Measurements from ENCODE around the gene ATP10D. TPM values are rescaled to one million over a fixed set of nuclear protein-coding genes. Genes with fewer than 3 reads are reported as not detected.

The ATP10D gene
- total RNA-seq, 1 experiment from 2014 or later, result 27.4 TPM

DNA sequence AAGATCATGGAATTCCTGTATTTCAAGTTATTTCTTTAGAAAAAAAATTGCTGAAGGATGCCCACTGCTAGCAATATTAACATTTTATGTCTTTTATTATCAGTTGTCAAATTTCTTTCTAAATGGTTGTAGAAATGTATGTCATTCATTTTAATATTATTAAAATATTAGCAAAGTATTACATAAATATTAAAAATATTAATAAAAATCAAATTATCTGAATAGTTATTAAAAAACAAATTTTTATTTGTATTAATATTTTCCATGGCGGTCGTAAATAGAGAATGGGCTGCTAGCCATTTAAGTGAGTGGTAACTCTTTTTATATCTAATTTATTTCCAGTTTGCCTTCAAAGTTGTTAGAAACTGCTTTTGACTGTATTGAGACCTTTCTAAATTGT, 72.2 kb downstream of the ATP10D start:
- H3K9ac ChIP-seq (ENCODE audit: low read length), result no peak overlapping the region
- no peak overlapping the region for H3K27ac ChIP-seq (ENCODE audit: low read length)
- no peaks in the 10 kb centered on the region for H3K9me2 ChIP-seq (replicated peaks; ENCODE audit: insufficient read depth, low read length)
- no peaks in the 10 kb centered on the region for H3K4me1 ChIP-seq (ENCODE audit: low read length)
- no peak overlapping the region for H3K4me3 ChIP-seq (ENCODE audit: low read length)
- no peaks in the 10 kb centered on the region for H4K20me1 ChIP-seq (ENCODE audit: insufficient read depth, low read depth, low read length)
- H3K4me2 ChIP-seq (ENCODE audit: low read depth, low read length, poor library complexity, severe bottlenecking), result no peak overlapping the region
- H3K79me2 ChIP-seq (ENCODE audit: low read length), result no peaks in the 10 kb centered on the region
- H3K9me3 ChIP-seq (ENCODE audit: low read length), result no peaks in the 10 kb centered on the region
- DNase-seq, result no peak
- H3K36me3 ChIP-seq (ENCODE audit: insufficient read depth, low read length), result peaks cover 6% of the 10 kb centered on the region; the same call in 1 of the 2 replicates
- no peaks in the 10 kb centered on the region for H3K27me3 ChIP-seq (ENCODE audit: low read length)
- H2AFZ ChIP-seq (ENCODE audit: low read length), result no peak overlapping the region

DNA sequence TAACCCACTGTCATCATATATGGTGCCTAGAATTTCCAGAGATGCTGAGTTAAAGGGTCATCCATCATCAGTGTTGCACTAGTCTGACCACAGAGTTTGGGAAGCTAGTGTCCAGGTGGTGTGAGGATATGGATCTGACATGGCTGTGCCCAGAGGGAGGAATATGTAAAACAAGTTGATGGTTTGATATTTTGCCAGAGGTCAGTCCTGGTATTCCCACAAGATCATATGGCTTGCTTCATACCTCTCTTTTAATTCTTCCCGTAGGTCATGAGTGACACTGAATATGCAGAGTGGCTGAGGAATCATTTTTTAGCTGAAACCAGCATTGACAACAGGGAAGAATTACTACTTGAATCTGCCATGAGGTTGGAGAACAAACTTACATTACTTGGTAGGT, 75.6 kb downstream of the ATP10D start:
- Histone ChIP-seq H3K4me3 (ENCODE audit: low read length) (no peak overlapping the region), H2AFZ (ENCODE audit: low read length) (no peak overlapping the region), H3K4me2 (ENCODE audit: low read depth, low read length, poor library complexity, severe bottlenecking) (no peak overlapping the region), H4K20me1 (ENCODE audit: insufficient read depth, low read depth, low read length) (no peaks in the 10 kb centered on the region), H3K9me2 (replicated peaks; ENCODE audit: insufficient read depth, low read length) (no peaks in the 10 kb centered on the region), H3K9me3 (ENCODE audit: low read length) (no peaks in the 10 kb centered on the region), H3K27me3 (ENCODE audit: low read length) (no peaks in the 10 kb centered on the region), H3K36me3 (ENCODE audit: insufficient read depth, low read length) (peaks cover 6% of the 10 kb centered on the region; the same call in 1 of the 2 replicates), H3K4me1 (ENCODE audit: low read length) (no peaks in the 10 kb centered on the region), H3K9ac (ENCODE audit: low read length) (no peak overlapping the region), H3K27ac (ENCODE audit: low read length) (no peak overlapping the region), H3K79me2 (ENCODE audit: low read length) (no peaks in the 10 kb centered on the region)
- no peak for DNase-seq

GRCh38 chr4:47561331-47561730, 76.3 kb downstream of the ATP10D start:
- Histone ChIP-seq H4K20me1 (ENCODE audit: insufficient read depth, low read depth, low read length) (no peaks in the 10 kb centered on the region), H3K27ac (ENCODE audit: low read length) (no peak overlapping the region), H3K9me2 (replicated peaks; ENCODE audit: insufficient read depth, low read length) (no peaks in the 10 kb centered on the region), H3K4me1 (ENCODE audit: low read length) (no peaks in the 10 kb centered on the region), H3K9me3 (ENCODE audit: low read length) (no peaks in the 10 kb centered on the region), H3K27me3 (ENCODE audit: low read length) (no peaks in the 10 kb centered on the region), H3K36me3 (ENCODE audit: insufficient read depth, low read length) (peaks cover 9% of the 10 kb centered on the region; the same call in 1 of the 2 replicates), H3K4me2 (ENCODE audit: low read depth, low read length, poor library complexity, severe bottlenecking) (no peak overlapping the region), H3K4me3 (ENCODE audit: low read length) (no peak overlapping the region), H3K9ac (ENCODE audit: low read length) (no peak overlapping the region), H2AFZ (ENCODE audit: low read length) (no peak overlapping the region), H3K79me2 (ENCODE audit: low read length) (no peaks in the 10 kb centered on the region)
- no peak for DNase-seq

DNA sequence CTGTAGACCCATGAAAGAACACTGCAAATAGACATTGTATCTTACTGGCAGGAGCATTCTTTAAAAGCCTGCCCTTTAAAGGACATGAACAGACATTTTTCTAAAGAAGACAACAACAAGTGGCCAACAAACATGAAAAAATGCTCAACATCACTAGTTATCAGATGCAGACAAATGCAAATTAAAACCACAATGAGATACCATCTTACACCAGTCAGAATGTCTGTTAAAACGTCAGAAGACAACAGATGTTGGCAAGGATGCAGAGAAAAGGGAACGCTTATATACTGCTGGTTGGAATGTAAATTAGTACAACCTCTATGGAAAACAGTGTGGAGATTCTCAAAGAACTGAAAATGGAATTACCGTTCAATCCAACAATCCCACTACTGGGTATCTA, 77.2 kb downstream of the ATP10D start:
- Histone ChIP-seq H2AFZ (ENCODE audit: low read length) (no peak overlapping the region), H3K27ac (ENCODE audit: low read length) (no peak overlapping the region), H3K4me3 (ENCODE audit: low read length) (no peak overlapping the region), H3K9me2 (replicated peaks; ENCODE audit: insufficient read depth, low read length) (no peaks in the 10 kb centered on the region), H3K4me1 (ENCODE audit: low read length) (no peaks in the 10 kb centered on the region), H3K36me3 (ENCODE audit: insufficient read depth, low read length) (peaks cover 12% of the 10 kb centered on the region; the same call in 1 of the 2 replicates), H3K9ac (ENCODE audit: low read length) (no peak overlapping the region), H3K79me2 (ENCODE audit: low read length) (no peaks in the 10 kb centered on the region), H4K20me1 (ENCODE audit: insufficient read depth, low read depth, low read length) (no peaks in the 10 kb centered on the region), H3K27me3 (ENCODE audit: low read length) (no peaks in the 10 kb centered on the region), H3K9me3 (ENCODE audit: low read length) (no peaks in the 10 kb centered on the region), H3K4me2 (ENCODE audit: low read depth, low read length, poor library complexity, severe bottlenecking) (no peak overlapping the region)
- DNase-seq, result no peak

GRCh38 chr4:47566566-47566965, 81.5 kb downstream of the ATP10D start:
- Histone ChIP-seq H3K4me2 (ENCODE audit: low read depth, low read length, poor library complexity, severe bottlenecking) (no peak overlapping the region), H2AFZ (ENCODE audit: low read length) (no peak overlapping the region), H3K4me1 (ENCODE audit: low read length) (no peaks in the 10 kb centered on the region), H3K36me3 (ENCODE audit: insufficient read depth, low read length) (peaks cover 10% of the 10 kb centered on the region; the same call in 1 of the 2 replicates), H3K79me2 (ENCODE audit: low read length) (no peaks in the 10 kb centered on the region), H3K27me3 (ENCODE audit: low read length) (no peaks in the 10 kb centered on the region), H3K9me3 (ENCODE audit: low read length) (no peaks in the 10 kb centered on the region), H3K27ac (ENCODE audit: low read length) (no peak overlapping the region), H4K20me1 (ENCODE audit: insufficient read depth, low read depth, low read length) (no peaks in the 10 kb centered on the region), H3K9me2 (replicated peaks; ENCODE audit: insufficient read depth, low read length) (no peaks in the 10 kb centered on the region), H3K9ac (ENCODE audit: low read length) (no peak overlapping the region), H3K4me3 (ENCODE audit: low read length) (no peak overlapping the region)
- no peak for DNase-seq

- DNase-seq, result no peak
- H3K4me2 ChIP-seq (ENCODE audit: low read depth, low read length, poor library complexity, severe bottlenecking), result no peak overlapping the region
- H3K4me1 ChIP-seq (ENCODE audit: low read length), result no peaks in the 10 kb centered on the region
- H3K4me3 ChIP-seq (ENCODE audit: low read length), result no peak overlapping the region
- H3K27me3 ChIP-seq (ENCODE audit: low read length), result no peaks in the 10 kb centered on the region
- H3K79me2 ChIP-seq (ENCODE audit: low read length), result no peaks in the 10 kb centered on the region
- H4K20me1 ChIP-seq (ENCODE audit: insufficient read depth, low read depth, low read length), result no peaks in the 10 kb centered on the region
- no peak overlapping the region for H3K9ac ChIP-seq (ENCODE audit: low read length)
- H3K9me3 ChIP-seq (ENCODE audit: low read length), result no peaks in the 10 kb centered on the region
- H2AFZ ChIP-seq (ENCODE audit: low read length), result no peak overlapping the region
- H3K9me2 ChIP-seq (replicated peaks; ENCODE audit: insufficient read depth, low read length), result no peaks in the 10 kb centered on the region
- H3K27ac ChIP-seq (ENCODE audit: low read length), result no peak overlapping the region
- H3K36me3 ChIP-seq (ENCODE audit: insufficient read depth, low read length), result peaks cover 10% of the 10 kb centered on the region; the same call in 1 of the 2 replicates
These were observed 81.9 kb downstream of the ATP10D start for GRCh38 chr4:47566969-47567368.

DNA sequence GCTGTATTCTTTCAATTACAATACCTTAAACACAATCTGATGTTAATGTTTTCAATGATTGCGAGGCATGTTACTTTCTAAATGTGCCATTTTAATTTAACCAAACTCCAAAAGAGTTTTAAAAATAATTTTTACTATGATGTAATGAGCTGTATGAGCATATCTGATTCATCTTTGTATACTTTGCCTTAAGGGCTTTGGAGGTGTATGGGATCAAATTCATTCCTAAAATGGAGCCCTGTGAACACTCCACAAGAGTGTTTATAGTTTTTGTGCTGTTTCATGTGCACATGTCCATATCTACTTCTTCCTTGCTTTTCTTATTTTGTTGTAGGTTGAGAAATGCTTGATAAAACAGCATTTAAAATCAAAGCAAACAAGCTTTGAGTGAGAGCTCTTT, 82.4 kb downstream of the ATP10D start:
- Histone ChIP-seq H3K9me3 (ENCODE audit: low read length) (no peaks in the 10 kb centered on the region), H2AFZ (ENCODE audit: low read length) (no peak overlapping the region), H3K9ac (ENCODE audit: low read length) (no peak overlapping the region), H3K79me2 (ENCODE audit: low read length) (no peaks in the 10 kb centered on the region), H3K27me3 (ENCODE audit: low read length) (no peaks in the 10 kb centered on the region), H3K4me2 (ENCODE audit: low read depth, low read length, poor library complexity, severe bottlenecking) (no peak overlapping the region), H3K9me2 (replicated peaks; ENCODE audit: insufficient read depth, low read length) (no peaks in the 10 kb centered on the region), H3K36me3 (ENCODE audit: insufficient read depth, low read length) (peaks cover 10% of the 10 kb centered on the region; the same call in 1 of the 2 replicates), H3K27ac (ENCODE audit: low read length) (no peak overlapping the region), H4K20me1 (ENCODE audit: insufficient read depth, low read depth, low read length) (no peaks in the 10 kb centered on the region), H3K4me3 (ENCODE audit: low read length) (no peak overlapping the region), H3K4me1 (ENCODE audit: low read length) (no peaks in the 10 kb centered on the region)
- no peak for DNase-seq

- Histone ChIP-seq H2AFZ (ENCODE audit: low read length) (no peak overlapping the region), H3K4me3 (ENCODE audit: low read length) (no peak overlapping the region), H3K79me2 (ENCODE audit: low read length) (no peaks in the 10 kb centered on the region), H3K27me3 (ENCODE audit: low read length) (no peaks in the 10 kb centered on the region), H3K36me3 (ENCODE audit: insufficient read depth, low read length) (peaks cover 10% of the 10 kb centered on the region; the same call in 1 of the 2 replicates), H3K27ac (ENCODE audit: low read length) (no peak overlapping the region), H3K9me2 (replicated peaks; ENCODE audit: insufficient read depth, low read length) (no peaks in the 10 kb centered on the region), H3K4me2 (ENCODE audit: low read depth, low read length, poor library complexity, severe bottlenecking) (no peak overlapping the region), H3K4me1 (ENCODE audit: low read length) (no peaks in the 10 kb centered on the region), H3K9me3 (ENCODE audit: low read length) (no peaks in the 10 kb centered on the region), H4K20me1 (ENCODE audit: insufficient read depth, low read depth, low read length) (no peaks in the 10 kb centered on the region), H3K9ac (ENCODE audit: low read length) (no peak overlapping the region)
- no peak for DNase-seq
These were observed 85.7 kb downstream of the ATP10D start for GRCh38 chr4:47570816-47571215.

DNA sequence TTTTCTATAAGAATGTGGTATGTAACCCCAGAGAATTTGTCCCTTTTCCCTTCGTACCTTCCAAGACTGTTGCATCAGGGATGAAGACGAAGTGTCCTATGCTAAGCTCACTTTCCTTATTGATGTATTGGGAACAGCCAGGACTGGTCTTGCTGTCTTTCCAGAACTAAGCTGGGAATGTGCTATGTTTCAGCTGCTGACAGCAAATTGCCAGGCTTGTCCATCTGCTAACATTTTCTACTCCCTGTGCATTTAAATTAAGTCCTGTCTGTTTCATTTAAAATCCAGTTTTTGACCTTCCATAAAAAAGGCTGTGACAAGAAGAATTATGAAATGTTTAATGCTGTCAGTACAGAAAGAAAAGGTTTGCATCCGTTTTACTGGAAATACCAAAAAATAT, 87.9 kb downstream of the ATP10D start:
- no peak overlapping the region for H3K4me2 ChIP-seq (ENCODE audit: low read depth, low read length, poor library complexity, severe bottlenecking)
- no peaks in the 10 kb centered on the region for H4K20me1 ChIP-seq (ENCODE audit: insufficient read depth, low read depth, low read length)
- no peaks in the 10 kb centered on the region for H3K9me2 ChIP-seq (replicated peaks; ENCODE audit: insufficient read depth, low read length)
- H3K9ac ChIP-seq (ENCODE audit: low read length), result no peak overlapping the region
- H3K27ac ChIP-seq (ENCODE audit: low read length), result no peak overlapping the region
- H3K4me3 ChIP-seq (ENCODE audit: low read length), result no peak overlapping the region
- peaks cover 10% of the 10 kb centered on the region for H3K36me3 ChIP-seq (ENCODE audit: insufficient read depth, low read length)
- no peaks in the 10 kb centered on the region for H3K9me3 ChIP-seq (ENCODE audit: low read length)
- no peak overlapping the region for H2AFZ ChIP-seq (ENCODE audit: low read length)
- no peaks in the 10 kb centered on the region for H3K79me2 ChIP-seq (ENCODE audit: low read length)
- H3K4me1 ChIP-seq (ENCODE audit: low read length), result no peaks in the 10 kb centered on the region
- no peaks in the 10 kb centered on the region for H3K27me3 ChIP-seq (ENCODE audit: low read length)
- no peak for DNase-seq
